Sigmoid colon (tissue), 4 donors: Measurements from ENCODE around the gene ARFGAP1.

Source experiments
- CTCF ChIP-seq, 4 experiments: fragments of 450-650 bp in 3 of 4; fragments of 200-600 bp in 1 of 4; IDR thresholded peaks; one replicate each; pipeline ENCODE4 v1.5.1; 2016 to 2019; ENCODE audit warnings: antibody characterized with exemption in 4 of 4, mild to moderate bottlenecking in 3 of 4, moderate library complexity in 2 of 4
- EP300 ChIP-seq, 4 donors: sonication (generic); formaldehyde crosslinking; IDR thresholded peaks; one replicate each; pipeline ENCODE4 v1.6.1; 2017; ENCODE audit warnings: antibody characterized with exemption in 4 of 4
- POLR2A ChIP-seq, 2 donors: fragments of 450-650 bp; IDR thresholded peaks; one replicate each; pipeline ENCODE4 v1.6.1; 2016; ENCODE audit warnings: antibody characterized with exemption in 2 of 2, mild to moderate bottlenecking in 2 of 2, moderate library complexity in 2 of 2
- POLR2AphosphoS5 ChIP-seq, 4 donors: sonication (generic); formaldehyde crosslinking; IDR thresholded peaks; one replicate each; pipeline ENCODE4 v1.6.1; 2017; ENCODE audit warnings: antibody characterized with exemption in 4 of 4

- TF ChIP-seq CTCF (IDR thresholded peaks at IDR 0.05) (no peak), EP300 (IDR thresholded peaks at IDR 0.05) (no peak), POLR2A (IDR thresholded peaks at IDR 0.05) (no peak), POLR2AphosphoS5 (IDR thresholded peaks at IDR 0.05) (no peak)
Measured at GRCh38 chr20:63328718-63329275, 56.2 kb downstream of the ARFGAP1 start.
